KMS-11 (cell line): ENCODE data around the gene TRAPPC6A.

Experiments used
- H2AFZ ChIP-seq: fragments of 200-600 bp; sonication (generic); 2 replicates; pipeline ENCODE4 v1.6.1; 2016; ENCODE audit warnings: antibody characterized with exemption, mixed run types, low read depth
- H3K27ac ChIP-seq: fragments of 200-600 bp; sonication (generic); 2 replicates; pipeline ENCODE4 v1.6.1; 2016; ENCODE audit warnings: mild to moderate bottlenecking, mixed run types
- H3K27me3 ChIP-seq: fragments of 200-600 bp; sonication (generic); 2 replicates; pipeline ENCODE4 v1.6.1; 2017; ENCODE audit warnings: mild to moderate bottlenecking, low read depth, mixed run types, moderate library complexity; ENCODE audit not compliant: insufficient read depth
- H3K36me3 ChIP-seq: fragments of 200-600 bp; sonication (generic); 2 replicates; pipeline ENCODE4 v1.6.1; 2017; ENCODE audit warnings: mild to moderate bottlenecking, mixed run types; ENCODE audit not compliant: insufficient read depth
- H3K4me1 ChIP-seq: fragments of 200-600 bp; sonication (generic); 2 replicates; pipeline ENCODE4 v1.6.1; 2016; ENCODE audit warnings: mild to moderate bottlenecking, low read depth, mixed run types; ENCODE audit not compliant: poor library complexity, severe bottlenecking
- H3K4me2 ChIP-seq: fragments of 200-600 bp; sonication (generic); 2 replicates; pipeline ENCODE4 v1.7.0; 2016; ENCODE audit warnings: mild to moderate bottlenecking, mixed run types
- H3K4me3 ChIP-seq: fragments of 200-600 bp; sonication (generic); IDR thresholded peaks from 2 replicates; pipeline ENCODE4 v1.6.1; 2017; ENCODE audit warnings: low read depth, low read length, mixed read lengths; ENCODE audit not compliant: insufficient read depth
- H3K79me2 ChIP-seq: fragments of 200-600 bp; sonication (generic); 2 replicates; pipeline ENCODE4 v1.6.1; 2016; ENCODE audit warnings: low read depth, mixed run types; ENCODE audit not compliant: insufficient read depth
- H3K9ac ChIP-seq: fragments of 200-600 bp; sonication (generic); 2 replicates; pipeline ENCODE4 v1.6.1; 2016; ENCODE audit warnings: mild to moderate bottlenecking, mixed run types
- H4K20me1 ChIP-seq: fragments of 200-600 bp; sonication (generic); 2 replicates; pipeline ENCODE4 v1.6.1; 2016; ENCODE audit warnings: mild to moderate bottlenecking, mixed run types; ENCODE audit not compliant: insufficient read depth
- CTCF ChIP-seq: fragments of 200-600 bp; sonication (generic); conservative IDR thresholded peaks from 2 replicates; pipeline ENCODE4 v1.6.1; 2017; ENCODE audit warnings: low read depth, mild to moderate bottlenecking, antibody characterized with exemption, low read length, moderate library complexity, mixed read lengths

TRAPPC6A gene

GRCh38 chr19:45163751-45164460, 14.1 kb downstream of the TRAPPC6A start:
- Histone ChIP-seq H3K36me3 (no peaks in the 10 kb centered on the region), H3K27ac (no peak overlapping the region), H3K27me3 (0 out of 2 replicates have a peak, but pooled peaks cover 3% of the 10 kb centered on the region), H3K4me2 (no peak overlapping the region; the same call in 1 of the 2 replicates), H3K4me3 (no peak overlapping the region), H3K4me1 (peaks cover 14% of the 10 kb centered on the region), H2AFZ (no peak overlapping the region), H4K20me1 (no peaks in the 10 kb centered on the region), H3K9ac (no peak overlapping the region), H3K79me2 (no peaks in the 10 kb centered on the region)
- no peak for TF ChIP-seq CTCF

DNA sequence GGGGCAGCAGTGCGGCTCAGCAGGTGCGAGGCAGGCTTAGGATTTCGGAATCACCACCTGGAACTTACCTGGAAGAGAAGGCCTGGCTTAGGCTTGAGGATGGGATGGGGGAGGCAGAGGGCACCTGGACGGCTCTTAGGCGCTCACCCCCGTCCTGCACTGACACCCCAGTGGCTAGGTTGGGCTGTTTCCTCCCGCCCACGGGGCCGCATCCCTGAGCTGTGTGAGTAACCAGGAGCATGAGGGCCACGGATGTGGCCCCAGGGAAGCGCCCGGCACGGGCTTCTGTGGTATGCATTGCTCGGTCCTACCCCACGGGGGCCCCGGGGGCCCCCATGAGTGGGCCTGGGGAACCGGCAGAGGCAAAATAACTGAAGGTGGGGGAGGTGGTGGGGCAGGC, 14.9 kb downstream of the TRAPPC6A start:
- Histone ChIP-seq H3K9ac (no peak overlapping the region), H3K4me1 (peaks cover 14% of the 10 kb centered on the region), H3K79me2 (no peaks in the 10 kb centered on the region), H3K27ac (no peak overlapping the region), H3K27me3 (0 out of 2 replicates have a peak, but pooled peaks cover 3% of the 10 kb centered on the region), H4K20me1 (no peaks in the 10 kb centered on the region), H3K36me3 (no peaks in the 10 kb centered on the region), H3K4me3 (no peak overlapping the region), H2AFZ (no peak overlapping the region), H3K4me2 (no peak overlapping the region)
- TF ChIP-seq CTCF: no peak

DNA sequence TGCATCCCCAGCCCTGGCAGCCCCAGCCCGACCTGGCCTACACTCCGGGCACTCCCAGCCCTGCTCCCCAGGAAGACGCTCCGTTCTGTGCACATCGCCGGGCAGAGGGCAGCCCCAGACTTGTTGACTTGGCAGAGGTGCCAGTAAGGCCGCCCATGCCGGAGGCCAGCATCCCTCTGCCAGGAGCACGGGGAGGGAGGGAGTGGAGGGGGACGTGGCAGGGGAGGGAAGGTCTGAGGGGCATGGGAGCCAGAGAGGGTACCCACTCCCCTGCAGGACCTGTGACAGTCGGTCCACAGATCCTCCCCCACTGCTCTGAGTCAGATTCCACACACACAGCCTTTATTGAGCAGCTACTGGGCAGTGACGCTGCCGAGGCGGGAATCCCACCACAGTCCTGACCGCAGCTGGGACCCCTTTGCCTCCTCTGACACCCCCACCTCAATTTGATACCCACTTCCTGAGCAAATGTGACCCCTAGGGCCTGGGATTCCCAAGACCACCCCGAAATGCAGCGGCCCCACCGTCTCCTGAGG, 15.4 kb downstream of the TRAPPC6A start:
- TF ChIP-seq CTCF: no peak
- Histone ChIP-seq H3K4me2 (no peak overlapping the region), H3K27ac (no peak overlapping the region), H3K79me2 (no peaks in the 10 kb centered on the region), H3K36me3 (no peaks in the 10 kb centered on the region), H3K9ac (no peak overlapping the region), H3K4me1 (peaks cover 14% of the 10 kb centered on the region), H3K27me3 (0 out of 2 replicates have a peak, but pooled peaks cover 3% of the 10 kb centered on the region), H3K4me3 (no peak overlapping the region), H4K20me1 (no peaks in the 10 kb centered on the region), H2AFZ (no peak overlapping the region)

DNA sequence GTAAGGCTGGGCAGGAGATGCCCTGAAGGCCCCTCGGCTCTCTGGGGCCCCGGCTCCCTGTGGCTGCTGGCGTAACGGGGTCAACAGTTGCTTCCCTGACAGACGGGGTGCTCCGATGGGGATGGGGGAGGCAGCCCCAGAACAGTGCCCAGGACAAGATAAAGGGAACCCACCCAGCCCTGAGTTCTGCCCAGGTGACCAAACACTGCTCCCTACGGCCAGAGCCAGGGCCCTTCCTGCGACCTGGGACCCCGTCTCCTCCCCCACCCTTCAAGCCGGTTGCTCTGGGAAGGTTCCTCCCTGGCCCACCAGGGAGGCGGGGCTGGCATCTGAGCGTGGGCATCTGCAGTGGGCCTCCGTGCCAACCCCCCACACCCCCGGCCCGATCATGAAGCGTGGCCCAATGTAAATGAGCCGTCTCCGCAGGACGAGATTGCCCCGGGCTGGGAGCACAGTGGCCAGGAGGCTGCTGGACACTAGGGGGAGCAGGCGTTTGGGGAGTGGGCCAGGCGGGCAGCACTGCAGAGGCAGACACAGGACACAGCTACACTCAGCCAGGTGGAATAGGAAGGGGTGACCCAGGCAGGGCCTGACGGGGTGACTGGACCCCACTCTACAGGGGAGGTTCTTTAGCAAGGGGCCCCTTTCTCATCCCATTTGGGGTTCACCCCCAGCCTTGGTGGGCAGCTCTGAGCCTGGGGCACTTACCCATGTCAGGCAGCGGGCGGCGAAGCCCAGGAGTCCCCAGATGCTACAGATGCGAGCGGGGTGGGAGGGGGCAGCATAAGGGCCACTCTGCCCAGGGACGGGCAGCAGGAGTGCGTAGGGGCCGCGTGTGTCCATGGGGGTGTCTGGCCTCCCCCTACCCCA, 16.1 kb downstream of the TRAPPC6A start:
- H3K4me1 ChIP-seq: peaks cover 14% of the 10 kb centered on the region
- no peak overlapping the region for H3K9ac ChIP-seq
- TF ChIP-seq CTCF: no peak; the same call in 1 of the 2 replicates
- no peak overlapping the region for H3K4me2 ChIP-seq
- H2AFZ ChIP-seq: no peak overlapping the region
- H3K27me3 ChIP-seq: 0 out of 2 replicates have a peak, but pooled peaks cover 3% of the 10 kb centered on the region
- no peak overlapping the region for H3K27ac ChIP-seq
- H3K79me2 ChIP-seq: no peaks in the 10 kb centered on the region
- H4K20me1 ChIP-seq: no peaks in the 10 kb centered on the region
- no peak overlapping the region for H3K4me3 ChIP-seq
- no peaks in the 10 kb centered on the region for H3K36me3 ChIP-seq
